GM19455 (cell line): Measurements from ENCODE around the gene UTP3.
A peak's percentile ranks its signal among the peaks of the same experiment; 100 is the strongest.
"Not testable (repeated sequence)": the region's sequence is repeated elsewhere in the genome, so short reads cannot be mapped to it uniquely, and the experiment has no call there.

Source experiments
- ATAC-seq: cut with Tn5 transposase; IDR thresholded peaks from one replicate; pipeline ENCODE4 v1.9.1; 2021; ENCODE audit not compliant: unreplicated experiment

The UTP3 gene

DNA sequence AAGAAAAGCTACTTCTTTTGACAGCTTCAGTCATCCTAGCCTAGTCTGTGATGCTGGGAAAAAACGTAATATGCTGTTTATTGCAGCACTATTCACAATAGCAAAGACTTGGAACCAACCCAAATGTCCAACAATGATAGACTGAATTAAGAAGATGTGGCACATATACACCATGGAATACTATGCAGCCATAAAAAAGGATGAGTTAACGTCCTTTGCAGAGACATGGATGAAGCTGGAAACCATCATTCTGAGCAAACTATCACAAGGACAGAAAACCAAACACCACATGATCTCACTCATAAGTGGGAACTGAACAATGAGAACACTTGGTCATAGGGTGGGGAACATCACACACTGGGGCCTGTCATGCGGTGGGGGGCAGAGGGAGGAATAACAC is 6.2 kb upstream of the UTP3 start:
- ATAC-seq = not testable (repeated sequence)

DNA sequence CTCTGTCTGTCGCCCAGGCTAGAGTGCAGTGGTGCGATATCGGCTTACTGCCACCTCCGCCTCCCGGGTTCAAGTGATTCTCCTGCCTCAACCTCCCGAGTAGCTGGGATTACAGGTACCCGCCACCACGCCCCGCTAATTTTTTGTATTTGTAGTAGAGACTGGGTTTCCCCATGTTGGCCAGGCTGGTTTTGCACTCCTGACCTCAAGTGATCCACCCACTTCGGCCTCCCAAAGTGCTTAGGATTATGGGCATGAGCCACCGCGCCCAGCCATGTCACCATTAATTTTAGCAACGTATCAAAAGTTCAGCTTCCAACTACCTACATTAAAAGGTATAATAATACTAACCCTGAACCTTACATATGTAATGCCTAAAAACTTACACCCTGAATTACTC is 940 bp upstream of the UTP3 start:
- no peak for ATAC-seq

DNA sequence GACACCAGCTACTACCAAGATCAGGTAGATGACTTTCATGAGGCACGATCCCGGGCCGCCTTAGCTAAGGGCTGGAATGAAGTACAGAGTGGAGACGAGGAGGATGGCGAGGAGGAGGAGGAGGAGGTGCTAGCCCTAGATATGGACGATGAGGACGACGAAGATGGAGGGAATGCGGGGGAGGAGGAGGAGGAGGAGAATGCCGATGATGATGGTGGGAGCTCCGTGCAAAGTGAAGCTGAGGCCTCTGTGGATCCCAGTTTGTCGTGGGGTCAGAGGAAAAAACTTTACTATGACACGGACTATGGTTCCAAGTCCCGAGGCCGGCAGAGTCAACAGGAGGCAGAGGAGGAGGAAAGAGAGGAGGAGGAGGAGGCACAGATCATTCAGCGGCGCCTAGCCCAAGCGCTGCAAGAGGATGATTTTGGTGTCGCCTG is 481 bp downstream of the UTP3 start:
- ATAC-seq = no peak

DNA sequence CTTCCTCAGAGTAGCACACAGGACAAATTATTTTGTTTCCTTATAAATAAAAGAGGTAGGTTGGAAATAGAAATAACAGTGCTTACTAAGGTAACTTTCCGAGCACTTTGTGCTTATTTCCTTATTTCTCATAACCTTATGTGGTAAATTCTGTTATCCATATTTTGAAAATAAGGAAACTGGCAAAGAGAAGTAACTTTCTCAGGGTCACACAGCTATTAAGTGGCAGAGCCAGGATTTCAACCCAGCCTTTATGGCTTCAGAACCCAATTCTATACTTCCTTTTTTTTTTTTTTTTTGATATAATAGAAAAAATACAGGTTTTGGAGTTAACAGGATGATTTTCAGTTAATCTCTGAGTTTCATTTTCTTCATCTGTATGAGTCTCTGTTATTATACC is 3.3 kb downstream of the UTP3 start:
- no peak for ATAC-seq

DNA sequence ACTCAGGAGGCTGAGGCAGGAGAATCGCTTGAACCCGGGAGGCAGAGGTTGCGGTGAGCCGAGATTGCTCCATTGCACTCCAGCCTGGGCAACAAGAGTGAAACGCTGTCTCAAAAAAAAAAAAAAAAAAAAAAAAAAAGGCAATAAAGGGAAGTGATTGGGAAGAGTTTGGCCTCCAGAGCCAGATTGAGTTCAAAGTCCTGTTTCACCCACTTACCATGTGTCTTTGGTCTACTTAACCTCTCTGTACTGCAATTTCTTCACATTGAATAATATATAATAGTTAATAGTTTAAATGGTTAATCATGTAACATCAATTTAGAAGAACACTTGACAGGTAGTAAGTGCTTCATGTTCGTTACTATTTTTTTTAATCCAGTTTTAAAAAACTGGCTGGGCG is 6.3 kb downstream of the UTP3 start:
- not testable (repeated sequence) for ATAC-seq

DNA sequence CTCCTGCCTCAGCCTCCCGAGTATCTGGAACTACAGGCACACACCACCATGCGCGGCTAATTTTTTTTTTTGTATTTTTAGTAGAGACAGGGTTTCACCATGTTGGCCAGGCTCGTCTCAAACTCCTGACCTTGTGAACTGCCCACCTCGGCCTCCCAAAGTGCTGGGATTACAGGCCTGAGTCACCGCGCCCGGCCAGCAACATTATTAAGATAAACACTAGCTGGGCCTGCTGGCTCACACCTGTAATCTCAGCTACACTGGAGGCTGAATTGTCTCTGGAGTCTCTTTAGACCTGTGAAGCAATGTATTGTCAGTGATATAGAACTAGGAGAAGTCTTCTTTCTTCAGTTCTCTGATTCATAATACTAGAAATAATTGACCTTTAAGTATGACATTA is 10.1 kb downstream of the UTP3 start:
- not testable (repeated sequence) for ATAC-seq

DNA sequence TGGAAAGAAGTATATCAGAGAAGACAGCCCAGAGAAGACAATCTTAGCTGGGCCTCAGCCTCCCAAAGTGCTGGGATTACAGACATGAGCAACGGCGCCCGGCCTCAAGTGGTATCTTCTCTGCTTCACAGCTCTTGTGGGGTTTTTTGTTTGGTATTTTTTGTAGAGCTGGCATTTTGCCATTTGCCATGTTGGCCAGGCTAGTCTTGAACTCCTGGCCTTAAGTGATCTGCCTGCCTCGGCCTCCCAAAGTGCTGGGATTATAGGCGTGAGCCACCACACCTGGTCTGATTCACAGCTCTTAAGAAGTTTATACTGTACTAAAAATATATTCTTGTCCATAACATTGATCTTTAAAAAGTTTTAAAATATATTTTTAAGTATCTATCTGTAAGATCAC is 12.4 kb downstream of the UTP3 start:
- ATAC-seq = no peak

DNA sequence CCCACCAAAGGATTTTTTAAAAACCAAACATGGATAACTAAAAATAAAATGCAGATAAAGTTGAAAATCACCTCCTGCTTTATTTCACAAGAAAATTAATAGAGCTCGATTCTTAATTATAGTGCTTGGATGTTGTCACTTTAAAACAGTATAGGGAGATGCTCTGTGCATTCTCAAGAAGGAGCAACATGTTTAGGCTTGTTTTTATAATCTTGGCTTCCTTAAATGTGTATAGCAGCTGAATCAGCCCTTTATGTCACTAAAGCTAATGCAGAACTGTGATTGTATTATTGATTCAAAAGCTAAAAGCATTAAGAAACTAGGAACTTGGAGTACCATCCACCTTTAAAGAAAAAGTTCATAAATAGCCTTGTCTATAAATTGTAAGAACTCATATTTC is 12.9 kb downstream of the UTP3 start:
- no peak for ATAC-seq

DNA sequence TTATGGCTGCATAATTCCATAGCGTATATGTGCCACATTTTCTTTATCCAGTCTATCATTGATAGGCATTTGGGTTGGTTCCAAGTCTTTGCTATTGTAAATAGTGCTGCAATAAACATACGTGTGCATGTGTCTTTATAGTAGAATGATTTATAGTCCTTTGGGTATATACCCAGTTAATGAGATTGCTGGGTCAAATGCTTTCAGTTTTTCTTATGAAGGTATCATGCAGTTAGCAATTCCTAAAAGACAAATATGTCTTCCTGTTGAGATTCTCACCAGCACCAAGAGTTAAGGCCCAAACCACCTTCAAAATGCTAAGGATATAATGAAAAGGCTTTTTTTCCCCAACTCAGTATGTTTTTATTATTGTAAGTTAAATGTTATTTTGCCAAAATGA is 14.3 kb downstream of the UTP3 start:
- not testable (repeated sequence) for ATAC-seq

DNA sequence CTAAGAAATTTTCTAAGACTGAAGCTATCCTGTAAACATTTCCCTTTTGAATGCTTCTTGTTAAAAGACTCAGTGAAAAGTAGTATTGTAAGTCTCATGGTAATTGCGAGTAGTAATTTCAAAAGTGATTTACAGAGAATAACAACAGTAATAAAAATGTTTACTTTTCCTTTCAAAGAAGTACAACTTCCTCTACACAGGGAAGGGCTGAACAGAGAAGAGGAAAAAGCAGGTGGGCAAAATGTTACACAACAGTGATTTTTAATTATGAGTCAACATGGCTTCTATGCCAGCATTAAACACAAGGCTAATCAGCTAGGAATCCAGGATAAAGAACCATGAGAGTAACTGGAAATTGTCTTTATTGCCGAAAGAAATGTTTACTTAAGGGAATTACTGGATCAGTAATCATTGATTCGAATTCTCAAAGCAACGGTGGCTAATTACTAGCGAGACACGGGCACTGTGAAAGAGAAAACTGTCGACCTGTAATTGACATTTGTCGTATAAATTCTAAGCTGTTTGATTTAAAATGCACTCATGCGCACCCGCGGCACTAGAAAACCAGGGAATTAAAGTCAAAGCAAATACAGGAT is 15.4 kb downstream of the UTP3 start:
- ATAC-seq = no peak

DNA sequence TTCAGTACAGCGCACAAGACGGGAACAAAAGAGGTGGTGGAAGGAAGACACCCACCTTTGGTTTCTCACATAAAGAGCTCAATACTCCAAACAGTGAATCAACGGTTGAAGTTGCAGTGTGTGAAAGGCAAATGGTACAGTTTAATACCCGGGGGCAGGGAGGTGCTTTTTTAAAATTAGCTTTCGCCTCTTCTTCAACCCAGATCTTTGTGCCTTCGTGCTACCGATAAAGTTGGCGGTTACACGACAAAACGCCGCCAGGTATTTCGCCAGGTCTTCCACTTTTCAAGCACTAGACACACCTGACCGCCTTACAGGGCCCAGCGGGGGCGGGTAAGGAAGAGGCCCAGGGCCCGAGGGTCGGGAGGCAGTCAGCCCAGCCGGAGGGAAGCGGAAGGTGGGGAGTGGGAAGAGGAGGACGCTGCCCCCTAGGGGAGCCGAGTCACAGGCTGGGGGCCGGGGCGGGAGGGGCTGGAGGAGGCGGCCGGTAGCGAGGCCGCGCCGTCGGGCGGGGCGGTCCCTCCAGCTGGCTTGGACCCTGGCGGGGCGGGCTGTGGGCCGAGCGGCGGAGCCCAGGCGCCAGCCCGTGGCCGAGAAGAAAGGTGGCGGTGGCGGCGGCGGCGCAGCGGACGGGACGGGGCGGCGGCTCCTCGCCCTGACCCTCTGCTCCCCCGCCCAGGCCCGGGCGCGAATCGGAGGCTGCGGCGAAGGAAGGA is 16.0 kb downstream of the UTP3 start:
- ATAC-seq = peak; percentile 69

DNA sequence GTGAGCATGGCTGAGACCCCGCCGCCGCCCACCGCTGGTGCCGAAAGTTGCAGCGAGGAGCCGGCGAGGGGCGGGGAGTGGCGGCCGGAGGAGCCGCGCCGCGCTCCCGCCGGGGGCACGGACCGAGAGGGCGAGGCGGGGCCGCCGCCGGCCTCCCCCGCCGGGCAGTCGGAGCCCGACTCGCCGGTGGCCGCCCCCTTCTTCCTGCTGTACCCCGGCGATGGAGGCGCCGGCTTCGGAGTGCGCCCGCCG is 16.5 kb downstream of the UTP3 start:
- peak; percentile 43 for ATAC-seq

DNA sequence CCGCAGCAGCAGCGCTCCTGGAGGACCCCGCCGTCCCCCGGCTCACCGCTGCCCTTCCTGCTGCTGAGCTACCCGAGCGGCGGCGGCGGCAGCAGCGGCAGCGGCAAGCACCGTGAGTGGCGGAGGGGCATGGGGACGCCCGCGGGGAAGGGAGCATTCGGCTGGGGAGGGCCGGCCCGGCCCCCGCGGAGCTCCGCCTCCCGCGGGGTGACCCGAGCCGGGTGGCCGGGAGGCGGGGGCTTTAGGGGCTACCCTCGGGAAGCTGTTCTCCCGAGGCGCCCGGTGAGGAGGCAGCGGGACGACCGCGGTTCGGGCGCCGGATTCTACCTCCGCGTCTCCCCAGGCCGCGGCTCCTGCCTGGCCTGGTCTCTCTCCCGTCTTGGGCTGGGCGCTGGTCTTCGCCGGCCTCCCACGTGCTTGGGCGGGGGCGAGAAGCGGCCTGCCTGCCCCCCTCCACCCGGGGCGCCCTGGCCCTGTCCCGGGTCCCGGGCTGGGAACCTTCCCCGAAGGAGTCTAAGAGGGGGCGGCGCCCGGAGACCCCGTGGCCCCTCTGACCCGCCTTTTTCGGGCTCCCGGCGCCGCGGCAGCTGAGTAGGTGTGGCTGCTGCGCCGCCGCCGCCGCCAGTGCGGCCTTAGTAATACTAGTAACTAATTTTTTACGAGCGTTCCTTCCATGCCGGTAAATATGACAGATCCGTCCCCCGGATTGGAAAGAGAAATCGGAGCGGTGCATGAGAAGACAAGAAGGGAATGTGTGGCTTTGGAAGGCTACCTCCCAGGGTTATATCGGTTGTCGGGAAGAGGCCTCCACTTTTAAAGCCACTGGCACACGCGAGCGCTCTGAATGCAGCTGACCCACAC is 17.1 kb downstream of the UTP3 start:
- ATAC-seq = peak; percentile 60

DNA sequence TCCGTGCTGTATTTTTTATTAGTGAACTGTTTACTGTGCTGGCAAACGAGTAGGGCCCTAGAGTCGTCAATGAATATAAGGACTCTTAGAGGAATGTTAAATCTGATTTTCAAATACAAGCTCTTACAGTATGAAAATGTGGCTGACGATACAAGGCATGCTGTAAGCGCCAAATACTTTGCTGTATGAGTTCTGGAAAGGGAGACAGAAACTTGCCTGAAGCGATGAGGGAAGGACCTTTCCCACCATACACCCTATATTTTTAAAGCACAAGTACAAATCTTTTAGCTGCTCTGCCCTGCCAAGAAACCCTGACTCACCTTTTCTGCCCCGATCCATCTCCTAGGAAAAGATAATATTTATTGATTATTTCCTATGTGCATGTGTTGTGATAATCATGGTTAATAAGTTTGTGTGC is 17.7 kb downstream of the UTP3 start:
- no peak for ATAC-seq

DNA sequence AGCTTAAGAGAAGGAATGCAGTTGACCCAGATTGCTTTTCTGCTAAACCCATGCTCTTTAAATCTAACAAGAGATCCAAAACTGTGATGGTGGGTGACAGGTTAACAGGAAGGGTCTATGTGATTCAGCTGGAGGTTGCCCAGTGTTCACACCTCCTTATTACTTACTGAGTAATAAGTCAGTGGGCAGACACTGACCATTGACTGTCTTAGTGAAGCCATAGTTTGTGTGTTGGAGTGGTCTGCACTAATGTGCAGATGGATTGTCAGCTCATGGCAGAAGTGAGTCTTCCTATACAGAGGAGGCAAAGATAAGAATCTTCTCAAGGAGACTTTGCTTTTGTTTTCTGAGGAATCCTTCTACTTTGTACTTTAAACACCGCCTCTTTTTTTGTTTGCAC is 18.2 kb downstream of the UTP3 start:
- ATAC-seq = no peak

DNA sequence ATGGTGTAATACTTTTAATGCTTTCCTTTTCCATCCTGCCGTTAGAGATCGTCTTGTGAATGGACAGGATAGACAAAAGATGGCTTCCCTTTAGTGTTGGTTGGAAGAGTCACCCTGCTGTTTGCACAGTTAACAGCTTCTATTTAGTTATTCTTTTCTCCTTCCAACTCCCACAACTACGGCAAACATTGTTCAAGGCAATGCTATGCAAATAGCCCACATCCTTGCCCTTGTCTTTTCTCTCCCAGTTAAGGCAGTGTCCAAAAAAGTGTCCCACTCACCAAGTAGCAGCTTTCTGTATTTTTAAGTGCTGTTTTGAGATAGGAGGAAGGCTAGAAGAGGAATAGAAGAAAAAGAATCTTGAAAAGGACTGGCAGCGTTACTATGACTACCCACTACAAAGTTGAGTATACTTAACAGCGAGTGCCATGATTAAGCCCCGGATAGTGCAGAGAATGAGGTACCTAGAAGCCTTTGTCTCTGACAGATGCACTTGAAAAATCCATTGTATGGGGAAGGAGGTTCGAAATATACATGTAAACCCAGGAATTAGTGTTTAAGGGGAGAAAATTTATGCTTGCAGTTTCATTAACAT is 21.4 kb downstream of the UTP3 start:
- no peak for ATAC-seq

DNA sequence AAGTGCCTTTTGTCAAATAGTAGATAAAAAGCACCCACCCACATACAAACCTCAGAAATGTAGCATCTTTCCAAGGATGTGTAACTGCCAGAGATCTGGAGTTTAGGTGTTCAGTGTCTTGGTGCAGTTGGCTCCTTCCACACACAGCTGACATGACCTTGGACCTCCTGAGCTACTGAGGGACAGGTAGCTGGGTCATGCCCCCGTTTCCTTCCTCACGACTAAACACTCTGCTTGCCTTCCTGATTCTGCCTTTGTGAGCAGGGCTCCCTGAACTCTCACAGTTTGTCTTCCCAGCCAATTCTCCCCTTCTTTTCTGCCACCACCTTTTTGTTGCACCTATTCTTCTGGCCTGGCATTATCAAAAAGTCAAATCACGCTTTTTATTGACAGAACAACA is 23.3 kb downstream of the UTP3 start:
- no peak for ATAC-seq

DNA sequence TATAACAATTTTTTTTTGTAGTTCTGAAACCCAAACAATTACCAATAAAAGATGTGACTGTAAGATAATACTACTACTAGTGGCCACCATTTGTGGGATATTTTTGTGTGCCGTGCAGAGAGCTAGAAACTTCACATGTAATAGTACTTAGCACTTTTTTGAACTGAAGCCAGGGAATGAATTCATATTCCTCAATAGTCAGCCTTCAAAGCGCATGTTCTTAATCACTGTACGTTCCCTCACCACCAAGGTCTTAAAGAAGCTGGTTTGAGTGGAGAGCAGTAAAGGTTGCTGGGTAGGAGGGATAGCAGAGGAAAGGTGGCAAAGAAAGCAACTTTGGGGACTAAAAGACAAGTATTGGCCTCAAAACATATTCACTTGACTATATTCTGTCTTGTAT is 23.8 kb downstream of the UTP3 start:
- no peak for ATAC-seq

DNA sequence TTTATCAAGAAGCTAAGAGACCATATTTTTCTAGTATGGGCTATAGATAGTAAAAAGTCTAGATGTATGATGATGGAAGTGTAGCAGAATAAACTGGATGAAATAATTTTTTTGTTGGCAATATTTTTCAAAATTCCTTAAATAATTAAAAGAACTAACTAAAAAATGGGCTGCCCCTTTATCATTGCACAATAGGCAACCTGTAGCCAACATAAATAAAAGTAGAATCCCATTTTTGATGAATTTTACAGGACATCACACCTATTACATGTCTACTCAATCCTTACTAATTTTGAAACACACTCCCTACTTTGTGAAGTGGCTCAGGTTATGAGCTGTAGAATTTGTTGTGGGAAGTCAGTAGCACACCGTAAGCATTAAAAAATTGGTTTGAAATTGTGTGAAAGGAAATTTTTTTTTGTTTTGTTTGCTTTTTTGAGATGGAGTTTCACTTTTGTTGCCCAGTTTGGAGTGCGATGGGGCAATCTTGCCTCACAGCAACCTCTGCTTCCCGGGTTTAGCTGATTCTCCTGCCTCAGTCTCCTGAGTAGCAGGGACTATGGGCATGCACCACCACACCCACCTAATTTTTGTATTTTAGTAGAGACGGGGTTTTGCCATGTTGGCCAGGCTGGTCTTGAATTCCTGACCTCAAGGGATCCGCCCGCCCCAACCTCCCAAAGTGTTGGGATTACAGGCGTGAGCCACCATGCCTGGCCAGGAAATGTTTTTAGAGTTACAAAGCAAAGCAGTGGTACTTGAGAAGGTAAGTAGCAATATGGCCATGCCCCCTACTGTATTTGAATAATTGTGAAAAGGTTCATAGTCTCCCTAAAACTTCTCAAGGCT is 24.5 kb downstream of the UTP3 start:
- ATAC-seq = no peak

DNA sequence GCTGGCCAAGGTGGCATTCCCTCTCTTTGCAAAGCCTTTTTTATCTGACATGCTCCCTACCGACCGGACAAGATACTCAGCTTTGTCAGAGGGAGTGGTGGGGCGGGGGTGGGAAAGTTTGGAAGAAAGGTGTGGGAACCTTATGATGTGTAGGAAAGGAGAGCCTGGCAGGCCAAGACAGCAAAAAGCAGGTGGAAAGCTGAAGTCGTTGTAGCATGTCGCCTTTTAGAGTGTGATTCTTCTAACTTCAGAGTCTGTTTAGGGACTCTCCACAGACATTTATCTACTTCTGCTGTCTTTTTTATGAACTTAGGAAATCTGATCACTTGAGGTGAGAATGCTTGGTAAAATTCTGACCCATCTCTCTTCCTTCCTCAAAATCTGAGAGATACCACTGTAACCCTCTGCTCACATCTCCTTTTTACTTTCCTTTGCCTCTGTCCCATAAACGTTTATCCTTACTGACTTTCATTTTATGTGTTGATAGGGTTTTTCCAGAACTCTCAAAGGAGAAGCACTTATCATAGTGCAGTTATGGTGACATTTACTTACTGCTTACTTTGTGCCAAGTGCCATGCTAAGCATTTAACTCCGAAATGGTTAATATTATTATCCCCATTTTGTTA is 25.2 kb downstream of the UTP3 start:
- ATAC-seq = peak; percentile 31
